Astrocyte (in vitro differentiated cells and primary cell): ENCODE measurements around the gene CATSPERZ. TPM values are rescaled to one million over a fixed set of nuclear protein-coding genes. Genes with fewer than 3 reads are reported as not detected.

Experiments used
- DNase-seq: peaks from one replicate; pipeline ENCODE4 v3.0.0-alpha.2; 2010; ENCODE audit warnings: low read depth
- FAIRE-seq: peaks from 2 replicates; lab custom pipeline; 2011; peaks lifted over from hg19 to GRCh38; lab: Jason Lieb, UNC
- H2AFZ ChIP-seq: 2 replicates; pipeline ENCODE4 v1.6.0; 2012; ENCODE audit warnings: low read depth, low read length, inconsistent platforms
- H3K27ac ChIP-seq: 2 replicates; pipeline ENCODE4 v1.5.1; 2011; ENCODE audit warnings: low read depth, low read length, inconsistent platforms
- H3K27me3 ChIP-seq: 2 replicates; pipeline ENCODE4 v1.6.0; 2011; ENCODE audit warnings: low read length, inconsistent platforms; ENCODE audit not compliant: insufficient read depth
- H3K36me3 ChIP-seq: 2 replicates; pipeline ENCODE4 v1.5.1; 2011; ENCODE audit warnings: low read length, inconsistent platforms; ENCODE audit not compliant: insufficient read depth
- H3K4me1 ChIP-seq: 2 replicates; pipeline ENCODE4 v1.5.1; 2011; ENCODE audit warnings: low read length, inconsistent platforms; ENCODE audit not compliant: insufficient read depth
- H3K4me2 ChIP-seq: 2 replicates; pipeline ENCODE4 v1.6.0; 2012; ENCODE audit warnings: low read length, inconsistent platforms
- H3K4me3 ChIP-seq: 2 replicates; pipeline ENCODE4 v1.5.1; 2011; ENCODE audit warnings: low read depth, mild to moderate bottlenecking, low read length, inconsistent platforms; ENCODE audit not compliant: insufficient read depth
- H3K79me2 ChIP-seq: 2 replicates; pipeline ENCODE4 v1.6.0; 2012; ENCODE audit warnings: mild to moderate bottlenecking, low read length, inconsistent platforms; ENCODE audit not compliant: insufficient read depth
- H3K9ac ChIP-seq: 2 replicates; pipeline ENCODE4 v1.6.0; 2012; ENCODE audit warnings: mild to moderate bottlenecking, low read length, inconsistent platforms
- H3K9me3 ChIP-seq: 2 replicates; pipeline ENCODE4 v1.5.1; 2012; ENCODE audit warnings: low read depth, mild to moderate bottlenecking, low read length, inconsistent platforms; ENCODE audit not compliant: insufficient read depth
- H4K20me1 ChIP-seq: 2 replicates; pipeline ENCODE4 v1.6.0; 2012; ENCODE audit warnings: low read length, inconsistent platforms; ENCODE audit not compliant: insufficient read depth
- H3K27ac Mint-ChIP-seq: one replicate; pipeline ENCODE4 v1.8.0; 2021; ENCODE audit warnings: mild to moderate bottlenecking, mixed read lengths; ENCODE audit not compliant: unreplicated experiment
- H3K27me3 Mint-ChIP-seq: one replicate; pipeline ENCODE4 v1.8.0; 2021; ENCODE audit warnings: low read depth, mixed read lengths; ENCODE audit not compliant: unreplicated experiment
- H3K36me3 Mint-ChIP-seq: one replicate; pipeline ENCODE4 v1.8.0; 2021; ENCODE audit warnings: low read depth, mixed read lengths; ENCODE audit not compliant: unreplicated experiment
- H3K4me1 Mint-ChIP-seq: one replicate; pipeline ENCODE4 v1.8.0; 2021; ENCODE audit warnings: low read depth, mixed read lengths; ENCODE audit not compliant: unreplicated experiment
- H3K4me3 Mint-ChIP-seq: one replicate; pipeline ENCODE4 v1.8.0; 2021; ENCODE audit warnings: mild to moderate bottlenecking, moderate library complexity, mixed read lengths; ENCODE audit not compliant: unreplicated experiment
- H3K9me3 Mint-ChIP-seq: one replicate; pipeline ENCODE4 v1.8.0; 2021; ENCODE audit warnings: mild to moderate bottlenecking, mixed read lengths; ENCODE audit not compliant: unreplicated experiment
- CTCF ChIP-seq: IDR thresholded peaks from 2 replicates; pipeline ENCODE4 v1.5.1; 2011; ENCODE audit warnings: low read depth, mild to moderate bottlenecking, inconsistent platforms, low read length, moderate library complexity; ENCODE audit not compliant: insufficient read depth
- EZH2 ChIP-seq: IDR thresholded peaks from 2 replicates; pipeline ENCODE4 v1.6.1; 2012; ENCODE audit warnings: mild to moderate bottlenecking, low read length, inconsistent platforms; ENCODE audit not compliant: insufficient read depth
- total RNA-seq: library from RNA; stranded (reverse); gene quantifications from 2 replicates; pipeline ENCODE4 v1.2.1, GENCODE V29; 2021

The CATSPERZ gene
- total RNA-seq, 1 donor from 2014 or later = not detected

- Mint-ChIP-seq H3K36me3 (peaks cover 7% of the 10 kb centered on the region), H3K27ac (no peak overlapping the region), H3K4me3 (no peak overlapping the region), H3K27me3 (no peaks in the 10 kb centered on the region), H3K9me3 (no peaks in the 10 kb centered on the region), H3K4me1 (peaks cover 4% of the 10 kb centered on the region)
- DNase-seq (no peak), FAIRE-seq (no peak)
- Histone ChIP-seq H3K9me3 (no peaks in the 10 kb centered on the region), H3K4me3 (no peak overlapping the region), H3K9ac (no peak overlapping the region), H3K79me2 (peaks cover 7% of the 10 kb centered on the region), H3K36me3 (no peaks in the 10 kb centered on the region), H2AFZ (no peak overlapping the region), H3K4me2 (no peak overlapping the region), H3K27ac (no peak overlapping the region), H3K27me3 (no peaks in the 10 kb centered on the region), H4K20me1 (no peaks in the 10 kb centered on the region), H3K4me1 (peaks cover 12% of the 10 kb centered on the region)
- TF ChIP-seq CTCF = no peak
Observed at GRCh38 chr11:64275841-64276240, 24.3 kb upstream of the CATSPERZ start.

GRCh38 chr11:64276653-64277431 lies 23.3 kb upstream of the CATSPERZ start:
- Mint-ChIP-seq H3K36me3 (peaks cover 11% of the 10 kb centered on the region), H3K4me3 (no peak overlapping the region), H3K27ac (peak overlapping the region; percentile 53), H3K4me1 (peaks cover 2% of the 10 kb centered on the region), H3K9me3 (no peaks in the 10 kb centered on the region), H3K27me3 (no peaks in the 10 kb centered on the region)
- Histone ChIP-seq H3K79me2 (peaks cover 4% of the 10 kb centered on the region), H3K4me1 (peaks cover 8% of the 10 kb centered on the region), H4K20me1 (no peaks in the 10 kb centered on the region), H3K9me3 (no peaks in the 10 kb centered on the region), H3K4me3 (no peak overlapping the region), H3K27me3 (no peaks in the 10 kb centered on the region), H2AFZ (no peak overlapping the region), H3K27ac (peak overlapping the region; percentile 56), H3K36me3 (no peaks in the 10 kb centered on the region), H3K4me2 (peak overlapping the region; percentile 36), H3K9ac (peak overlapping the region; percentile 14)
- peak; percentile 30 for DNase-seq
- TF ChIP-seq CTCF (no peak), EZH2 (no peak)
- FAIRE-seq = no peak

GRCh38 chr11:64278576-64279190 lies 21.5 kb upstream of the CATSPERZ start:
- no peaks in the 10 kb centered on the region for H3K27me3 Mint-ChIP-seq
- no peak overlapping the region for H2AFZ ChIP-seq
- H3K36me3 ChIP-seq = no peaks in the 10 kb centered on the region
- H3K4me2 ChIP-seq = no peak overlapping the region
- H3K9me3 Mint-ChIP-seq = no peaks in the 10 kb centered on the region
- no peaks in the 10 kb centered on the region for H3K27me3 ChIP-seq
- no peak overlapping the region for H3K4me3 ChIP-seq
- no peaks in the 10 kb centered on the region for H3K4me1 Mint-ChIP-seq
- TF ChIP-seq EZH2 = no peak
- no peaks in the 10 kb centered on the region for H3K9me3 ChIP-seq
- H3K9ac ChIP-seq = no peak overlapping the region
- H3K79me2 ChIP-seq = peaks cover 8% of the 10 kb centered on the region
- FAIRE-seq (no peak), DNase-seq (no peak)
- H4K20me1 ChIP-seq = no peaks in the 10 kb centered on the region
- H3K27ac ChIP-seq = no peak overlapping the region
- H3K36me3 Mint-ChIP-seq = peaks cover 11% of the 10 kb centered on the region
- H3K4me1 ChIP-seq = peaks cover 5% of the 10 kb centered on the region
- H3K4me3 Mint-ChIP-seq = no peak overlapping the region
- H3K27ac Mint-ChIP-seq = no peak overlapping the region
